Esophagus muscularis mucosa (tissue), 4 donors: ENCODE measurements around the gene LHX5.

Experiments
- EP300 ChIP-seq: sonication (generic); formaldehyde crosslinking; IDR thresholded peaks from one replicate; pipeline ENCODE4 v1.6.1; 2017; ENCODE audit warnings: antibody characterized with exemption
- POLR2AphosphoS5 ChIP-seq, 2 donors: sonication (generic); formaldehyde crosslinking; IDR thresholded peaks; one replicate each; pipeline ENCODE4 v1.6.1; 2017; ENCODE audit warnings: antibody characterized with exemption in 2 of 2
- TF ChIP-seq, protein P1 (sequence below), 3 experiments: fragments of 200-600 bp in 2 of 3; fragments of 450-650 bp in 1 of 3; sonication (generic) in 2 of 3; IDR thresholded peaks; one replicate each; pipeline ENCODE4 v1.5.1; 2017 to 2019; ENCODE audit warnings: antibody characterized with exemption in 3 of 3, mild to moderate bottlenecking in 2 of 3, moderate library complexity in 1 of 3

DNA sequence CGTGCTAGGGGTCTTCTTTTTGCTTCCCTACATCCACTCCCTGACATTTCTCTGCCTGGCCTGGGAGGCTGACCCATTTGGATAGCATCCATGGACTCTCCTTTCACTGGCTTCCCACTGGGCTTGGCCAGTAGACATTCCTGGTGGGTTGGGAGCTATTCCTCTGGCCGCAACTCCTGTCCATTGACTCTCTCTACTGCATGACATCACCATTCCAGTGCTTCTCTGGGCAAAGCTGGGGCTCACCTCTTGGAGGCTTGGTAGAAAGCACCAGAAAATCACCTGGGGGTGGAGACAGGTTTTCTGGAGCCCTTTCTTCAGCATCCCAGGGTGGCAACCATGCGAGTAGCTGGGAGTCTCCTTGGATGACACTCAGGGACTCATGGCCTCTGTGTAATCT is 16.7 kb upstream of the LHX5 start:
- TF ChIP-seq EP300 (no peak), POLR2AphosphoS5 (IDR thresholded peaks at IDR 0.05) (no peak)
- TF ChIP-seq, protein P1, sequence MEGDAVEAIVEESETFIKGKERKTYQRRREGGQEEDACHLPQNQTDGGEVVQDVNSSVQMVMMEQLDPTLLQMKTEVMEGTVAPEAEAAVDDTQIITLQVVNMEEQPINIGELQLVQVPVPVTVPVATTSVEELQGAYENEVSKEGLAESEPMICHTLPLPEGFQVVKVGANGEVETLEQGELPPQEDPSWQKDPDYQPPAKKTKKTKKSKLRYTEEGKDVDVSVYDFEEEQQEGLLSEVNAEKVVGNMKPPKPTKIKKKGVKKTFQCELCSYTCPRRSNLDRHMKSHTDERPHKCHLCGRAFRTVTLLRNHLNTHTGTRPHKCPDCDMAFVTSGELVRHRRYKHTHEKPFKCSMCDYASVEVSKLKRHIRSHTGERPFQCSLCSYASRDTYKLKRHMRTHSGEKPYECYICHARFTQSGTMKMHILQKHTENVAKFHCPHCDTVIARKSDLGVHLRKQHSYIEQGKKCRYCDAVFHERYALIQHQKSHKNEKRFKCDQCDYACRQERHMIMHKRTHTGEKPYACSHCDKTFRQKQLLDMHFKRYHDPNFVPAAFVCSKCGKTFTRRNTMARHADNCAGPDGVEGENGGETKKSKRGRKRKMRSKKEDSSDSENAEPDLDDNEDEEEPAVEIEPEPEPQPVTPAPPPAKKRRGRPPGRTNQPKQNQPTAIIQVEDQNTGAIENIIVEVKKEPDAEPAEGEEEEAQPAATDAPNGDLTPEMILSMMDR (IDR thresholded peaks at IDR 0.05): no peak
